ENCODE results near the gene NECAP2. TPM values are rescaled to one million over a fixed set of nuclear protein-coding genes. Genes with fewer than 3 reads are reported as not detected.

Gene NECAP2
- total RNA-seq, 1 donor from 2014 or later = 52.9 TPM

Other genes starting within 250 kb of the NECAP2 start
- 4.6 TPM for gene ARHGEF19, start 228.1 kb upstream of the NECAP2 start, total RNA-seq
- gene CPLANE2, start 203.5 kb upstream of the NECAP2 start, total RNA-seq = 9.8 TPM
- gene FBXO42, start 88.2 kb upstream of the NECAP2 start, total RNA-seq = 27.3 TPM
- 99.4 TPM for gene SZRD1, start 73.5 kb upstream of the NECAP2 start, total RNA-seq
- gene SPATA21, start 3.3 kb upstream of the NECAP2 start, total RNA-seq = 0.49 TPM
- gene RNU1-1, start 73.6 kb downstream of the NECAP2 start, total RNA-seq = 13,769 TPM
- gene NBPF1, start 172.8 kb downstream of the NECAP2 start, total RNA-seq = 40.4 TPM
- gene RNU1-3, start 226.2 kb downstream of the NECAP2 start, total RNA-seq = 13,769 TPM

All from sciatic nerve (tissue), 1 donor.